Stimulated activated CD4-positive, alpha-beta T cell treated with anti-CD3 and anti-CD28 coated beads, Interleukin-2, amount 100 ng/mL, for 4 hours (primary cell): ENCODE data around the gene CDPF1.
"Not testable (repeated sequence)": the region's sequence is repeated elsewhere in the genome, so short reads cannot be mapped to it uniquely, and the experiment has no call there.

ENCODE experiments used
- DNase-seq: peaks from one replicate; pipeline ENCODE4 v3.0.0-alpha.2; 2020; ENCODE audit warnings: low read depth

CDPF1 gene

DNA sequence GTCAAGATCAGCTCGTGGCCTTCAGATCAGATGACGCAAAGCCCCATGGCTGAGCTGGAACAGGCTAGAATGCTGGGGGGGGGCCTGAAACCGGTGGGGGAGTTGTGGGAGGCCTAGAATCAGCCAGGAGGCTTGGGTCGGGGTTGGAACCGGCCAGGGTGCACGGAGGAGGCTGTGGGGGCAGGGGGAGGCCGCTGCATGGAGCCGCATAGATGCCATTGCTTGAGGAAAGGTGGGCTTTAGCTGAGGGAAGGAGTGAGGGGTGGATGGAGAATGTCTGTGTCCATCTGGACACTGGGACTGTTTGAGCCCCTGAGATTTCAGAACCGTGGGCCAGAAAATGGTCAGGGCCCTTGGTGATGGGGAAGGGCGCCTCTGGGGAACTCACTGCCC is 25.2 kb downstream of the CDPF1 start:
- no peak for DNase-seq

GRCh38 chr22:46224044-46224897 is 25.8 kb downstream of the CDPF1 start:
- no peak for DNase-seq

DNA sequence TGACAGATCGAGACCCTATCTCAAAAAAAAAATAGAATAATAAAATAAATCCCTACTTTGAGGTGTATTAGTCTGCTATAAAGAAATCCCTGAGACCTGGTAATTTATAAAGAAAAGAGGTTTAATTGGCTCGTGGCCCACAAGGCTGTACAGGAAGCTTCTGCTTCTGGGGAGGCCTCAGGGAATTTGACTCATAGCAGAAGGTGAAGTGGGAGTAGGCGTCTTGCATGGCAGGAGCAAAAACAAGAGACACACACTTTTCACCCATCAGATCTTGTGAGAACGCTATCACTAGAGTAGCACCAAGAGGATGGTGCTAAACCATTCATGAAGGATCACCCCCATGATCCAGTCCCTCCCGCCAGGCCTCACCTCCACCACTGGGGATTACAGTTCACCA is 29.2 kb downstream of the CDPF1 start:
- no peak for DNase-seq

DNA sequence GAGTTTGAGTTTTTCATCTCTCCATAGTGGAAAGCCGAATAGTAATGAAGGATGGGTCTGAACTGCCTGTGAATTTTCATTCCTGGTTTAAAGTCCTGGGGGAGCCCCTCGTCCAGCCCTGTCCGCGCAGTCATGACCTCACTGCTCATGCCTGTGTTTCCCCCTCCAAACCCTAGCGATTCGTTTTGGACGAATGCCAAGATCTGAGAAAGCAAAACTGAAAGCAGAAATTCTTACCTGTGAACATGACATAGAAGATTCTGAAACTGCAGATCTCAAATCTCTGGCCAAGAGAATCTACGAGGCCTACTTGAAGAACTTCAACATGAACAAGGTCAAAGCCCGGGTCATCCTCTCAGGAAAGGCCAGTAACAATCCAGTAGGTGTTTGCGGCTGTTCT is 30.5 kb downstream of the CDPF1 start:
- DNase-seq = no peak

DNA sequence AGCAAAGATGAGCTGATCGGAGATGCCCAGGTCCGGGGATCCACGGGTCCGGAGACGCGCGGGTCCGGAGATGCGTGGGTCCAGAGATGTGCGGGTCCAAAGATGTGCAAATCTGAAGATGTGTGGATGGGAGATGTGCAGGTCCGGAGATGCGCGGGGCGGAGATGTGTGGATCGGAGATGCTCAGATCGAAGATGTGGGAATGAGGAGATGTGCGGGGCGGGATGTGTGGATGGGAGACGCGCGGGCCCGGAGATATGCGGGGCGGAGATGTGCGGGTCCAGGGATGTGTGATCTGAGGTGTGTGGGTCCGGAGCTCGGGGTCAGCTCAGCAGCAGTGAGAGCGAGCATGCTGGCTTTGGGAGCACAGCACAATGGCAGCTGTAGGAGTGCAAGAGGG is 35.5 kb downstream of the CDPF1 start:
- DNase-seq = no peak

- no peak for DNase-seq
Observed at GRCh38 chr22:46214149-46214548, 35.9 kb downstream of the CDPF1 start.

DNA sequence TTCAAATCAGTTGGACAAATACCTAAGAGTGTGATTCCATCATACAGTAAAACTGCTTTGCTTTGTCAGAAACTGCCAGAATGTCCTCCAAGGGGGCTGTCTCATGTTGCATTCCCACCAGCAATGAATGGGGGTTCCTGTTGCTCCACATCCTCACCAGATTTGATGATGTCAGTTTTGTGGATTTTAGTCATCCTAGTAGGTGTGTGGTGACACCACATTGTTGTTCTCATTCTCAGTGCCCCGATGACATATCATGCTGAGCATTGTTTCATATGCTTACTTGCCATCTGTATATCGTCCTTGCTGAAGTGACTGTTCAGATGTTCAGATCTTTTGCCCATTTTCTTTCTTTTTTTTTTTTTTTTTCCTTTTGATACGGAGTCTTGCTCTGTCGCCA is 37.0 kb downstream of the CDPF1 start:
- DNase-seq = no peak

DNA sequence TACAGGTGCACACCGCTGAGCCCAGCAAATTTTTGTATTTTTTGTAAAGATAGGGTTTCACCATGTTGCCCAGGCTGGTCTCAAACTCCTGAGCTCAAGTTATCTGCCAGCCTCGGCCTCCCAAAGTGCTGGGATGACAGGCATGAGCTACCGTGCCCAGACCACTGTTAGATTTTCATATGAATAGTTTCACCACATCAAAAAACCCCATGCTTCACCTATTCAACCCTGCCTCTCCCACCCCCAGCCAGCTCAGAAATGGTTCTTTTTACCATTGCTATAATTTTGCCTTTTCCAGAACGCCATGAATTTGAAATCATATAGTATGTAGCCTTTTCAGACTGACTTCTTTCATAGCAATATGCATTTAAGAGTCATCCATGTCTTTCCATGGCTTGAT is 37.9 kb downstream of the CDPF1 start:
- DNase-seq = no peak

GRCh38 chr22:46209262-46209661 is 40.8 kb downstream of the CDPF1 start:
- DNase-seq = no peak

GRCh38 chr22:46203601-46203980 is 46.5 kb downstream of the CDPF1 start:
- DNase-seq = no peak

DNA sequence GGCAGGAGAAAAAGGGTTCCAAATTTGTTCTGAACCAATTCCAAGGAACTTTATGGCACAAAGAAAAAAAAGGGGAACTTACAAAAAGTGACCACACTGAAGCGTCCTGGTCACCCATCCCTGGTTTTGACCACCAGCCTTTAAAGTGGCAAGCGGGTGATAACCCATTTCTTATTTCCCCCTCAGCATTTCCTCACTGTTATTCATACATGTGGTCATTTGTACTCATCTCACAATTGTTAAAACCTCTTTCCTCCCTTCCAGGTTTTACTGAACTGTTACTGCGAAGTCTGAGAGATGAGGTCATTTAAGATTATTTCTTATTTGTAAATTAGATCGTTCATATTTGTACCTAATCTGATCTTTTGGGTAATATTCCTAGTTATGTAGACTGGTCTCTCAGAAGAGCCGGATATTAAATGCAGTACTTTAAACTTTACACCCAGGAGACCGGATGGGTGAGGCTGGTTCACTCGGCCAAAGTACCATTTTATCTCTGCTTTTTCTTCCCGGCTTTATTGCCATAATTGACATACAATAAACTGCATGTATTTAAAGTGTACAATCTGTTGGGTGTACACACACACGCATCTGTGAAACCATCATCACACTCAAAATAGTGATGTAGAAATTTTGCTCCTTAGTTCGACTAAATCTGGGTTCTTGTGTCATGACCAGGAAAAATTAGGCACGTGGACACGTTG is 47.0 kb downstream of the CDPF1 start:
- no peak for DNase-seq

GRCh38 chr22:46201059-46201757 is 48.9 kb downstream of the CDPF1 start:
- no peak for DNase-seq

- DNase-seq = not testable (repeated sequence)
Observed at GRCh38 chr22:46198806-46199205, 51.3 kb downstream of the CDPF1 start.

DNA sequence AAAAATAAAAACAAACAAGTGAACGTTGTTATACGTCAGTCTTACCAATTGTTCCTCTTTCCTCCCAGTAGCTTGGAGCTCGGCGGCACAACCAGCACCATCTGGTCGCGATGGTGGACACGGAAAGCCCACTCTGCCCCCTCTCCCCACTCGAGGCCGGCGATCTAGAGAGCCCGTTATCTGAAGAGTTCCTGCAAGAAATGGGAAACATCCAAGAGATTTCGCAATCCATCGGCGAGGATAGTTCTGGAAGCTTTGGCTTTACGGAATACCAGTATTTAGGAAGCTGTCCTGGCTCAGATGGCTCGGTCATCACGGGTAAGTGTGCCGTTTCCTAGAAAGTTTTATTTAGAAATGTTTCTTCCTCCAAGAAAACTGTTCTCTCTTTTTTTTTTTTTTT is 51.8 kb downstream of the CDPF1 start:
- DNase-seq = no peak

GRCh38 chr22:46196278-46196677 is 53.8 kb downstream of the CDPF1 start:
- no peak for DNase-seq

DNA sequence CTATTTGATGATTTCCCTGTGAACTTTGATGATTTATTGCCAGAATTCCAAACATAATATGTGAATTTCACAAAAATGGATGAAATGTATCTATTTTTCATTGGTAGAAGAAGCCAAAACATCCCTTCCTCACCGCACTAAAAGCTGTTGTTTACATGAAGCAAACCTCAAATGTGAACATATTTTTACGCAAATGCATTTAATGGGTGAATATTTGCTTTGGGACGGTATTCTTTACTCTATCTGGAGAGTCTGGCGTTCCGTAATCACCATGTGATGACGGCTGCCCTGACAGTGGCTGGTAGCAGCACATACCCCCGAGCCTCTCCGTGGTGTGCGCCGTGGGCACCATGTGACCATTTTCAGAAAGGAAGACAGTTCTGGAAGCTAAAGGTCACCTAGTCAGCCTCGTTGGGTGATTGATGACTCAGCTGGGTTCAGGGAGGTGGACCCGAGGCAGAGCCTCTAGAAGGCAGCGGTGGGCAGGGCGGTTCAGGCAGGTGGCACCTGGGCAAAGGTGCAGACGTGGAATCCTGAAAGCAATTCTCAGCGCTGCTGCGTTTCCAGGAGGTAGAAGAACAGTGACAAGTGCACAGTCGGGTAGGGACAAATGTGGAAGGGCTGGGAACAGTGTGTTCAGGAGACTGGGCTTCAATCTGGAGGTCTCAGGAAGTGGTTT is 54.5 kb downstream of the CDPF1 start:
- DNase-seq = no peak
